ENCODE results near the gene FCN2.

FCN2 gene

GRCh38 chr9:134929193-134930158 is 48.9 kb downstream of the FCN2 start:
- peak overlapping the region in 2 of 5 donors; percentile 5 to 7 for H3K4me3 ChIP-seq (ENCODE audit: low read depth in 1 of 5, low read length in 5 of 5)
- H3K9ac ChIP-seq (ENCODE audit: low read length in 5 of 5): no peak overlapping the region
- H3K27ac ChIP-seq (ENCODE audit: low read depth, low read length): no peak overlapping the region
- peaks cover 0 to 13% (median 4%) of the 10 kb centered on the region in 5 donors for H3K27me3 ChIP-seq (ENCODE audit: control insufficient read depth in 5 of 5, insufficient read depth in 4 of 5, low read length in 5 of 5)
- H3K9me3 ChIP-seq (ENCODE audit: control insufficient read depth in 5 of 5, low read length in 5 of 5): no peaks in the 10 kb centered on the region
- H3K36me3 ChIP-seq (ENCODE audit: control insufficient read depth in 5 of 5, insufficient read depth in 5 of 5, low read length in 5 of 5): no peaks in the 10 kb centered on the region
- peaks cover 0 to 39% (median 18%) of the 10 kb centered on the region in 5 donors for H3K4me1 ChIP-seq (ENCODE audit: control insufficient read depth in 5 of 5, insufficient read depth in 5 of 5, low read length in 5 of 5)

GRCh38 chr9:134930398-134930797 is 49.8 kb downstream of the FCN2 start:
- Histone ChIP-seq H3K4me1 (ENCODE audit: control insufficient read depth in 5 of 5, insufficient read depth in 5 of 5, low read length in 5 of 5) (peaks cover 0 to 47% (median 18%) of the 10 kb centered on the region in 5 donors), H3K27ac (ENCODE audit: low read depth, low read length) (no peak overlapping the region), H3K9me3 (ENCODE audit: control insufficient read depth in 5 of 5, low read length in 5 of 5) (no peaks in the 10 kb centered on the region), H3K4me3 (ENCODE audit: low read depth in 1 of 5, low read length in 5 of 5) (no peak overlapping the region), H3K27me3 (ENCODE audit: control insufficient read depth in 5 of 5, insufficient read depth in 4 of 5, low read length in 5 of 5) (peaks cover 0 to 13% (median 4%) of the 10 kb centered on the region in 5 donors), H3K9ac (ENCODE audit: low read length in 5 of 5) (no peak overlapping the region), H3K36me3 (ENCODE audit: control insufficient read depth in 5 of 5, insufficient read depth in 5 of 5, low read length in 5 of 5) (no peaks in the 10 kb centered on the region)

- no peak overlapping the region for H3K27ac ChIP-seq (ENCODE audit: low read depth, low read length)
- H3K9ac ChIP-seq (ENCODE audit: low read length in 5 of 5): no peak overlapping the region
- no peaks in the 10 kb centered on the region for H3K9me3 ChIP-seq (ENCODE audit: control insufficient read depth in 5 of 5, low read length in 5 of 5)
- H3K4me1 ChIP-seq (ENCODE audit: control insufficient read depth in 5 of 5, insufficient read depth in 5 of 5, low read length in 5 of 5): peaks cover 0 to 62% (median 18%) of the 10 kb centered on the region in 5 donors
- no peaks in the 10 kb centered on the region for H3K36me3 ChIP-seq (ENCODE audit: control insufficient read depth in 5 of 5, insufficient read depth in 5 of 5, low read length in 5 of 5)
- H3K4me3 ChIP-seq (ENCODE audit: low read depth in 1 of 5, low read length in 5 of 5): no peak overlapping the region
- peaks cover 0 to 13% (median 6%) of the 10 kb centered on the region in 5 donors for H3K27me3 ChIP-seq (ENCODE audit: control insufficient read depth in 5 of 5, insufficient read depth in 4 of 5, low read length in 5 of 5)
Observed at GRCh38 chr9:134932171-134932570, 51.6 kb downstream of the FCN2 start.

DNA sequence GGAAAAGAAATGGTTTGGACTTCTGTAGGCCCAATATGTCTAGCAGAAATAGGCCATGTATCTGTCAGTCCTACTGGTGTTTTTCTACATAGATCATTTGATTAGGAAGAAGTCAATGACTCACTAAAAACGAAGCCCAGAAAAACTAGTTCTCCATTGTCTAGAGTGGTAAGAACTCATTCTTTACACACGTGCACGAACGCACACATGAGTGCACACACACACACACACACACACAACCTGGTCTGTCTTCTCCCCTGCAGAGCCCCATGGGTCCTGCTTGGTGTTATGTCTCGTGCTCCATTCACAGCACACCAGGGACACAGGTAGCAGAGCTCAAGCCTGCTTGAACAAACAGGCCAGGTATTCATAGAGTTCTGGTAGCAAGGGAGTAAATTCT is 52.0 kb downstream of the FCN2 start:
- H3K9me3 ChIP-seq (ENCODE audit: control insufficient read depth in 5 of 5, low read length in 5 of 5): no peaks in the 10 kb centered on the region
- H3K4me3 ChIP-seq (ENCODE audit: low read depth in 1 of 5, low read length in 5 of 5): no peak overlapping the region
- H3K27ac ChIP-seq (ENCODE audit: low read depth, low read length): no peak overlapping the region
- no peak overlapping the region for H3K9ac ChIP-seq (ENCODE audit: low read length in 5 of 5)
- H3K4me1 ChIP-seq (ENCODE audit: control insufficient read depth in 5 of 5, insufficient read depth in 5 of 5, low read length in 5 of 5): peaks cover 0 to 66% (median 18%) of the 10 kb centered on the region in 5 donors
- H3K36me3 ChIP-seq (ENCODE audit: control insufficient read depth in 5 of 5, insufficient read depth in 5 of 5, low read length in 5 of 5): no peaks in the 10 kb centered on the region
- peaks cover 0 to 13% (median 6%) of the 10 kb centered on the region in 5 donors for H3K27me3 ChIP-seq (ENCODE audit: control insufficient read depth in 5 of 5, insufficient read depth in 4 of 5, low read length in 5 of 5)

DNA sequence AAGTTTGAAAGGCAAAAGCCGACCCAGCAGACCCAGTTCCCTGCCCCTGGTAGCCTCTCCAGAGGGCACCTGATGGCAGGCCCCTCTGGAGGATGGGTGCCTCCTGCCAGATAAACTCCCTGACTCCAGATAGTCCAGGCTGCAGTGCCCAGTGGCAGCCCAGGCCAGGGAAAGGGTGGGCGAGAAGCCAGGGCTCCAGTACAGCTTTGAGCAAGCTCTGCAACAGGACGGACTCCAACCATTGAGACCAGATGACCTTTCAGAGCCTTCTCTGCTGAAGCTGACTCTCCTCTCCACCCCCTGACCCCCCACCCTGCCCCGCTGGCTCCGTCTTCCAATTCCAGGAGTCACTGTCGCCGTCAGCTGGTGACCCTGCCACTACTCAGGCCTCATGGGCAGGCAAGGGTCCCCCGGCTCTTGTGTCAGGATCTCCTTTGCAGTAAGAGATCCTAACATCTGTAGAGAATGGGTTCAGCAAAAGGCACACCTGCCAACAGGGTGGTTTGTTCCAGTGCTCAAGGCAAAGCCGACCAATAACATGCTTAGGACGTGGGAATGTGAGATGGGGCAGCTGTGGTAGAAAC is 52.6 kb downstream of the FCN2 start:
- no peak overlapping the region for H3K9ac ChIP-seq (ENCODE audit: low read length in 5 of 5)
- H3K27me3 ChIP-seq (ENCODE audit: control insufficient read depth in 5 of 5, insufficient read depth in 4 of 5, low read length in 5 of 5): peaks cover 0 to 15% (median 6%) of the 10 kb centered on the region in 5 donors
- H3K4me1 ChIP-seq (ENCODE audit: control insufficient read depth in 5 of 5, insufficient read depth in 5 of 5, low read length in 5 of 5): peaks cover 0 to 70% (median 18%) of the 10 kb centered on the region in 5 donors
- H3K9me3 ChIP-seq (ENCODE audit: control insufficient read depth in 5 of 5, low read length in 5 of 5): no peaks in the 10 kb centered on the region
- no peak overlapping the region for H3K4me3 ChIP-seq (ENCODE audit: low read depth in 1 of 5, low read length in 5 of 5)
- no peaks in the 10 kb centered on the region for H3K36me3 ChIP-seq (ENCODE audit: control insufficient read depth in 5 of 5, insufficient read depth in 5 of 5, low read length in 5 of 5)
- no peak overlapping the region for H3K27ac ChIP-seq (ENCODE audit: low read depth, low read length)

DNA sequence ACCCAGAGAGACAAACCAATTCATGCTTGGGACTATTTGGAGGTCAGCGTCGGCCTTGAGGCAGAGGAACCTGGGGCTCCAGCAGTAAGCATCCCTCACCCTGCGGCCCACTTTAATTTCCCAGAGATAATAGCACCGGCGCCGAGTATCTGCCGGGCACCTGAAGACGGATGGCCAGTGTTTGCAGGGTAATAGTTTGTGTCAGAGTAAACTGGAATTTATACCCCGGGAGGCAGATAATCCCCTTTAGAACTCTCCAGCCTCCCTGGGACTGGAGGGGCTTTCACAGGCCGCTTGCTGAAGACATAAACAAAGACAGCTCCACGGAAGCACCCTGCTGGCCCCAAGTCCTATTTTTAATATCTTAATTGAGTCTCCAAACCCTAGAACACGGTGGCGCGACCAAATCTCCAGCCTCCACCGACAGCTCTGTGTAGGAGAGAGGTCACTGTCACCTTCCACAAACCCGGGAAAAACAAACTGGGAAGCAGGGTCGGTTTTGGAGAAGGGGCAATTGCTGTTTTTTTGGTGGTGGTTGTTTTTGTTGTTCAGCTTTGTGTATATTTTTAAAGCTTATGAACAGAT is 54.5 kb downstream of the FCN2 start:
- peaks cover 0 to 52% (median 5%) of the 10 kb centered on the region in 5 donors for H3K4me1 ChIP-seq (ENCODE audit: control insufficient read depth in 5 of 5, insufficient read depth in 5 of 5, low read length in 5 of 5)
- H3K27me3 ChIP-seq (ENCODE audit: control insufficient read depth in 5 of 5, insufficient read depth in 4 of 5, low read length in 5 of 5): peaks cover 0 to 14% (median 8%) of the 10 kb centered on the region in 5 donors
- no peak overlapping the region for H3K27ac ChIP-seq (ENCODE audit: low read depth, low read length)
- no peaks in the 10 kb centered on the region for H3K9me3 ChIP-seq (ENCODE audit: control insufficient read depth in 5 of 5, low read length in 5 of 5)
- no peak overlapping the region for H3K4me3 ChIP-seq (ENCODE audit: low read depth in 1 of 5, low read length in 5 of 5)
- no peak overlapping the region for H3K9ac ChIP-seq (ENCODE audit: low read length in 5 of 5)
- no peaks in the 10 kb centered on the region for H3K36me3 ChIP-seq (ENCODE audit: control insufficient read depth in 5 of 5, insufficient read depth in 5 of 5, low read length in 5 of 5)

GRCh38 chr9:134935701-134936345 is 55.2 kb downstream of the FCN2 start:
- Histone ChIP-seq H3K4me3 (ENCODE audit: low read depth in 1 of 5, low read length in 5 of 5) (no peak overlapping the region), H3K4me1 (ENCODE audit: control insufficient read depth in 5 of 5, insufficient read depth in 5 of 5, low read length in 5 of 5) (peaks cover 0 to 50% (median 5%) of the 10 kb centered on the region in 5 donors), H3K27me3 (ENCODE audit: control insufficient read depth in 5 of 5, insufficient read depth in 4 of 5, low read length in 5 of 5) (peaks cover 0 to 14% (median 6%) of the 10 kb centered on the region in 5 donors), H3K9ac (ENCODE audit: low read length in 5 of 5) (no peak overlapping the region), H3K9me3 (ENCODE audit: control insufficient read depth in 5 of 5, low read length in 5 of 5) (no peaks in the 10 kb centered on the region), H3K27ac (ENCODE audit: low read depth, low read length) (no peak overlapping the region), H3K36me3 (ENCODE audit: control insufficient read depth in 5 of 5, insufficient read depth in 5 of 5, low read length in 5 of 5) (no peaks in the 10 kb centered on the region)

DNA sequence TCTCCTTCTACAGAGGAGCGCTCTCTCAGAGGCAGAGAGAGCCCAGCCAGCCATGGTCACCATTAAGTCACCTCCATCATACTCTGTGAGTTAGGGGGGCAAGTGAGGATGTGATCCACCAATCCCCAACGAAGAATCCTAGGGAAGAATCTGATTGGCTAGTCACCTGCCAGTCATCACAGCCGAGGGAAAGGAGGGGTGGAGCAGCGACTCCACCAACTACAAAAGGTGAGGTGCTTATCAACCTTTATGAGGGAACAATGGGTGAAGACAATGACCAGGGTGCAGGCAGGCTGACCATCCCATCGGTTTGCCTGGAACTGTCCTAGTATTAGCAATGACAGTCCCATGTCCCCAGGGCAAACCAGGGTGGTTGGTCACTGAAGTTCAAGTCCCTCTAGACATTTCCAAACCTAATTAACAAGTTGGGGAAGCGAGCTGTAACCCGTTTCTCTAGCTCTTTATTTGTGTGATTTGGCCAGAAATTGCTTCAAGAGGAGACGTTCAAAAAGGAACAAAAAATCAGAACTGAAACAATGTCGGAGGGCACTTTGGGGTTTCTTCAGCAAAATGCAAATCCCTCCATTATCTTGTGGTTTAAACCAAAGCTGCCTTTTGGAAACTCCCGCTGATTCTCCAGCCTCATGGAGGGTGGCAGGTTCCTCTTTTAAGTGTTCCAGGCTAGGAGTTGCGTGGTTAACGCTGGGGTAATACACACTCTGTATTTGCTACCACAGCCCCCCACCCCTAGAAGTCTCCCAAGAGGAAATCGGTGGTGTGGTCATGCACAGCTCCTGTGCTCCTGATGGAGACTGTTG is 55.9 kb downstream of the FCN2 start:
- no peaks in the 10 kb centered on the region for H3K9me3 ChIP-seq (ENCODE audit: control insufficient read depth in 5 of 5, low read length in 5 of 5)
- H3K9ac ChIP-seq (ENCODE audit: low read length in 5 of 5): no peak overlapping the region
- peaks cover 0 to 50% (median 5%) of the 10 kb centered on the region in 5 donors for H3K4me1 ChIP-seq (ENCODE audit: control insufficient read depth in 5 of 5, insufficient read depth in 5 of 5, low read length in 5 of 5)
- peaks cover 0 to 14% (median 6%) of the 10 kb centered on the region in 5 donors for H3K27me3 ChIP-seq (ENCODE audit: control insufficient read depth in 5 of 5, insufficient read depth in 4 of 5, low read length in 5 of 5)
- H3K4me3 ChIP-seq (ENCODE audit: low read depth in 1 of 5, low read length in 5 of 5): no peak overlapping the region
- no peak overlapping the region for H3K27ac ChIP-seq (ENCODE audit: low read depth, low read length)
- no peaks in the 10 kb centered on the region for H3K36me3 ChIP-seq (ENCODE audit: control insufficient read depth in 5 of 5, insufficient read depth in 5 of 5, low read length in 5 of 5)
